Skin of body (tissue), 2 donors: ENCODE results near the gene POLR2M. TPM values are rescaled to one million over a fixed set of nuclear protein-coding genes. Genes with fewer than 3 reads are reported as not detected.

Source experiments
- DNase-seq: peaks from one replicate; lab custom pipeline; 2025; lab: John Stamatoyannopoulos, UW
- total RNA-seq: library from RNA; depleted of rRNA; stranded (reverse); fragments of >200 nt; gene quantifications from one replicate; pipeline ENCODE4 v1.2.3, GENCODE V29; 2014

Gene POLR2M
- total RNA-seq, 1 donor from 2014 or later, result 273 TPM

- DNase-seq, result no peak
Measured at GRCh38 chr15:57691082-57691481, 15.4 kb upstream of the POLR2M start.

DNA sequence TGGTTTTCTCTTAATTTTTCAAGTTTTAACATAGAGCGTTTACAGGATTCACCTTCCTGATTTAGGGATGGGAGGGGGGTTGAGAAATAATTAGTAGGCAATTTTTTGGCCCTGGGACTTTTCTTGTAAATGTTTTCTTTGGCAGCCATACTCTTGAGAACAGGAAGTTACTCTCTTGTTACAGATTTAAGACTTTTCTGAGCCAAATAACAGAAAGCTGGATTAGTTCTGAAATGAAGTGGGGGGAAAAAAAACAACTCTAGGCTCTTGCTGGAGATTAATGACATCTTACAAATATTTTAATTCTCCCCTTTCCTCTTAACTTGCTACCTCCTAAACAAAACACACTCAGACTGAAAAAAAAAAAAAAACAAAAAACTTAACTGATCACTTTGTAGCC, 13.8 kb upstream of the POLR2M start:
- DNase-seq, result peak; percentile 16

DNA sequence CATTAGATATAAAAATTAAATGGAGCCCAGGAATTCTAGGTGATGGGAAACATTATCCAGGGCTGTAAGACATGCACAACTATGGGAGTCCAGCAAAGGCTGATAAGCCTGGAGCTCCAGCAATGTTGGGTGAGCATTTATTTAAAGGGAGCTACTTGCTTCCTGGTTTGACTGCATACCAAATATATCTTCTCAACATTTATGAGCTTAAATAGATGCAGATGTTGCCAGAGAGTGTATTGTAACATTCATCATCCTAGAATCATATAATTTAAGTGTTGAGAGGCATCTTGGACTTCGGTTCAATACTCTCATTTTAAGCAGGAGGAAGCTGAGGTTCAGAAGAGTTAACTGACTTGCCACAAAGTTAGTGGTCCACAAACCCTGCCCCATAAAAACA, 12.2 kb upstream of the POLR2M start:
- DNase-seq, result peak; percentile 60

- no peak for DNase-seq
Measured at GRCh38 chr15:57696146-57696545, 10.4 kb upstream of the POLR2M start.

DNA sequence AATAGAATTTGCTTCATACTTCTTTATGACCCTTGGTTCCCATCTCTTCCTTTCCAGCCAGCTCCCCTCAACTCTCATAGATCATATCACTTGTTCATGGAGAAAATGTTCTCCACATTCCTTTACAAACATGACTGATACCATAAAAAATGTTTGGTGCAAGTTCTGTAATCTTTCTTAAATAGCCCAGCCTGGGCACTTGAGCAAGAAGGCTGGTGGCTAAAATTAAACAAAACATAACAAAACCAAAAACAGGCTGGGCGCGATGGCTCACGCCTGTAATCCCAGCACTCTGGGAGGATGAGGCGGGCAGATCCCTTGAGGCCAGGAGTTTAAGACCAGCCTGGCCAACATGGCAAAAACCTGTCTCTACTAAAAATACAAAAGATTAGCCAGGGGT, 8.9 kb upstream of the POLR2M start:
- no peak for DNase-seq

GRCh38 chr15:57698243-57698642, 8.3 kb upstream of the POLR2M start:
- no peak for DNase-seq

DNA sequence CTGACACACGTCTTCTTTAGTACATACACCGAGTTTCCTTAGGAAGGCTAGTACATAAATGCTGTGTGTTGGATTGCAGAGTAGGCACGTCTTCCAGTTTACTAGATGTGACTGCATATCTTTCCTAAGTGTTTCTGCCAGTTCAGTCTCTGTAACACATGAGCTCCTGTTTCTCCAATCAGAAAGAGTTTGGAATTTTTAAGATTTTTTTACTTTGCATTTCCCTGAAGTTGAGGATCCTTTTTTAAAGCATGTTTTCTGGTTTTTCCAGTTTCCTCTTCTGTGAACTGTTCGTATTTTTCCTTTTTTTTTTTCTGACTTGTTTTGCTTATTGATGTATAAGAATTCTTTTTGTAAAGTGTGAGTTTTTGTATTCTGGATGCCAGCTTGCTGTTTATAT, 7.5 kb upstream of the POLR2M start:
- DNase-seq, result no peak

GRCh38 chr15:57703387-57703786, 3.1 kb upstream of the POLR2M start:
- no peak for DNase-seq

GRCh38 chr15:57704441-57704840, 2.1 kb upstream of the POLR2M start:
- DNase-seq, result no peak

- no peak for DNase-seq
Measured at GRCh38 chr15:57705746-57706404, 639 bp upstream of the POLR2M start.

- no peak for DNase-seq
Measured at GRCh38 chr15:57708047-57708446, 1.5 kb downstream of the POLR2M start.

DNA sequence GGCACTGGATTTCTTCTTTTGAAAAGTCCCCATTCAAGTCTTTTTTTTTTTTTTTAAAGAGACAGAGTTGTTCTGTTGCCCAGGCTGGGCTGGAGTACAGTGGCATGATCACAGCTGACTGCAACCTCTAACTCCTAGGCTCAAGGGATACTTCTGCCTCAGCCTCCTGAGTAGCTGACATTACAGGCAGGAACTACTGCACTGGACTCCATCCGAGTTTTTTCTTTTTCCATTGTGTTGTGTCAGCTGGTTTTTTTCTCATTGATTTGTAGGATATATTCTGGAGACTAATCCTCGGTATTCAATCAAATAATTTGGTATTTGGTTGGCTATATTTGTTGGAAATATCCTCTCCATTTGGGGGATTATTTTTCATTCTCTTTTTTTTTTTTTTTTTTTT, 11.8 kb downstream of the POLR2M start:
- no peak for DNase-seq

- peak; percentile 28 for DNase-seq
Measured at GRCh38 chr15:57720867-57721266, 14.4 kb downstream of the POLR2M start.

- no peak for DNase-seq
Measured at GRCh38 chr15:57726411-57726810, 19.9 kb downstream of the POLR2M start.

GRCh38 chr15:57727031-57727430, 20.5 kb downstream of the POLR2M start:
- no peak for DNase-seq

GRCh38 chr15:57728436-57728835, 21.9 kb downstream of the POLR2M start:
- DNase-seq, result no peak

DNA sequence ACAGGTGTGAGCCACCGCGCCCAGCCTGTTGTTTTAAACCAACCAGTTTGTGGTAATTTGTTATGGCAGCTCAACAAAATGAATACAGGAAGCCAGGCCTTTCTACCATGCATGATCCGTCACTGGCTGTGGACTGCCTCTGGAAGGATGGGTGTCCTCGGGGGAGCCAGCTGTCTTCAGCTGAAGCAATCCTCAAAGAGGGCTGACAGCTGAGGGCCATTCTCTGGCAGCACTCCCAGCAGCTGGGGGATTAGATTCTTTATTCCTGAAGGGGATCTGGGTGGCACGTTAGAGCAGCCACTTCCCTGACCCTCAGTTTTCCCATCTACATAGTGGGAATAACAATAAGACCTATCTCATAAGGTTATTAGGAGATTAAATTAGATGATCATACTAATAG, 24.4 kb downstream of the POLR2M start:
- DNase-seq, result no peak

DNA sequence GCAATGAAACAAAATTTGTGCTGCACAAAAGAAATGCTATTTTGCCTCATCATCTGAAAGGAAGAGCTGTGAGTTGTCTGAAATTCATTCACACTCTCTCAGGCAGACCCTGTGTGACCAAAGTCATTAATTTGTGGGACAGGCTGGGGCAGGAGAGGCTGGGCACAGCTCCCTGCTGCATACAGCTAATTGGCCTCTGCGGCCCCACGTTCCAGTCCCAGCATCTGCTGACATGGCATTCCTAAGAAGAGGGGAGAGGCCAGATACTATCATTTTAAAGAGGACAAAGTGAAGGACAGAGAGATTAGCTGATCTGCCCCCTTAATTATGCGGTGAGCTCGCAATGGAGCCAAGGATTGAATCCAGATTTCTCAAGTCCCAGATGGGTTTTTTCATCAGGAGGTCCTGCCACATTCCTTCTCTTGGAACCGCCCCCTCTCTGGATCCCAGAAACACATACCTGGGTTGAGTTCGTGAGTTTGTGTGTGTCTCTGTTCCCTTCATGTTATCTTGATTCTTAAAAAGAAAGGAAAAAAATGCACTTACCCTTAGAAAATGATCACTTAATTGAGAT, 25.1 kb downstream of the POLR2M start:
- DNase-seq, result no peak

GRCh38 chr15:57732526-57733331, 26.2 kb downstream of the POLR2M start:
- no peak for DNase-seq

DNA sequence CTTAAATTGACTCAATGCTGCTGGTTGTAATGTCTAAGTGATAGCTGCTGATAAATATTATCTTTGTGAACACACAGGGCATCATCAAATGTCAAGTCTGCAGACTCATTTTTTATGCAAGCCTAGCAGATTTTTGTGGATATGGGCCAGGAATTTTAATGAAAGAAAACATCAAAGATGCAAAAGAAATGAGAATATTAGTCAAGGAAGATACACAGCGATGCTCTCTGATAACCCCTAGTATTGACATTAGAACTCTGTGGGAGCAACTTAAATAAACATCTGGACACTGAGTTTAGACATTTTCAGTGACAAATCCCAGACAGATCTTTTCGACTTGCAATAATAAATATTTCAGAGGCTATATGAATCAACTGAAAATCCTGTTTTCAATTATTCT, 28.3 kb downstream of the POLR2M start:
- DNase-seq, result peak; percentile 64

DNA sequence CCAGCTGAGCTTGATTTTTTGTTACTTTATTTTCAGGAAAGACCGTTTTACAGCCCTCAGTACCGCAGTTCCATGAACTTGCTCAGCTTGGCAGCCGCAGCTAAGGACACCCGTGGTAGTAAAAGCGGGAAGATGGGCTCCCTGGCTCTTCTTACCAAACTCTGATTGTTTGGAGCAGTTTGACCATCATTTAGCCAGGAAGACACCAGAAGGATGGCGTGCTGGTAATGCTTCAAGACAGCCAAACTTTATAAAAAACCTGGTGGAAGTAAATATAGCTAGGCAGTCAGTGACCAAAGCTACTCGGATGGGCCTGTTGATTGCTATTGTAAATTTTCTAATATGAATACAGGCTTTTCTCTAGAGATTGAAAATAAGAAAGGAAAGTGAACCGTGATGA, 28.9 kb downstream of the POLR2M start:
- DNase-seq, result no peak

DNA sequence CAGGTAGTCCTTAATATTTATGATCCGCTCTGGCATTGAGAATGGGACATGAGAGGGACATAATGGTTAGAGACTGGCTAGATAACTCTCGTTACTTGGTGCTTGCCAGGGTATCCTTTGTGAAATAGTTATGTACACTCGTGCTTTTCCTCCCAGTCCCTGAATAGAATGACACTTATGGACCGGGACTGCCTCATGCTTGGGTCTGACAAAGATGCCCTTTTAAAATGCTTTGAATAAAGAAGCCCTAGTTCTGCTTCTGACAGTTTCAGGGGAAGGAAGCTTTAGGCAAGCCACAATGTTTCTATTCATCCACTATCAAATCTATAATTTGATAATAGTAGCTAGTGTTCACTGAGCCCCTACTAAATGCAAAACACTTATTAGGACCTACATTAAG, 29.4 kb downstream of the POLR2M start:
- DNase-seq, result no peak

GRCh38 chr15:57736591-57736990, 30.1 kb downstream of the POLR2M start:
- no peak for DNase-seq
